Transverse colon (tissue), 4 donors: ENCODE results near the gene GADL1.

Source experiments
- EP300 ChIP-seq: sonication (generic); formaldehyde crosslinking; IDR thresholded peaks from one replicate; pipeline ENCODE4 v1.6.1; 2017; ENCODE audit warnings: antibody characterized with exemption, low read depth
- POLR2A ChIP-seq: fragments of 450-650 bp; IDR thresholded peaks from one replicate; pipeline ENCODE4 v1.6.1; 2016; ENCODE audit warnings: antibody characterized with exemption, mild to moderate bottlenecking, moderate library complexity
- POLR2AphosphoS5 ChIP-seq, 3 donors: sonication (generic); formaldehyde crosslinking; IDR thresholded peaks; one replicate each; pipeline ENCODE4 v1.6.1; 2016; ENCODE audit warnings: antibody characterized with exemption in 3 of 3
- TF ChIP-seq, protein P1 (sequence below), 5 experiments: fragments of 200-600 bp in 3 of 5; fragments of 450-650 bp in 2 of 5; sonication (generic) in 3 of 5; IDR thresholded peaks; 1 replicate in 2 of 5; 2 replicates in 3 of 5; pipeline ENCODE4 v1.5.1; 2016 to 2017; ENCODE audit warnings: antibody characterized with exemption in 5 of 5, inconsistent platforms in 3 of 5, mild to moderate bottlenecking in 2 of 5, moderate library complexity in 1 of 5

DNA sequence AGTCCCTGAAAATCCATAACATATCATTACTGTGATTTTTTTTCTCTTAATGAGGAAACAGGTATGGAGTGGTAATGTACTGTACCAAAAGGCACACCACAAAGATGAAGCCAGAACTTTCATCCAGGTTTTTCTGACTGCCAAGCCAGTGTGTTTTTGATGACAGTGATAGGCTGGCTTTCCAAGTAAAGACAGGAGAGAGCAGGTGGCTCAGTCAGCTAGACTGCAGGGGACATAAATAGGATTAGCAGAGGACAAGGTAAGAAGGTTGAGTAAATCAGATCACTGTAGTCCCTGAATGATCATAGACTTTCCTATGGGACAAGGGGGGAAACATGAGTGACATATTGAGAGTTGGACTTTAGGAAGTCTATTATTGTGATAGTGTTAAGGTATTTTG, 127.9 kb downstream of the GADL1 start:
- TF ChIP-seq, protein P1, sequence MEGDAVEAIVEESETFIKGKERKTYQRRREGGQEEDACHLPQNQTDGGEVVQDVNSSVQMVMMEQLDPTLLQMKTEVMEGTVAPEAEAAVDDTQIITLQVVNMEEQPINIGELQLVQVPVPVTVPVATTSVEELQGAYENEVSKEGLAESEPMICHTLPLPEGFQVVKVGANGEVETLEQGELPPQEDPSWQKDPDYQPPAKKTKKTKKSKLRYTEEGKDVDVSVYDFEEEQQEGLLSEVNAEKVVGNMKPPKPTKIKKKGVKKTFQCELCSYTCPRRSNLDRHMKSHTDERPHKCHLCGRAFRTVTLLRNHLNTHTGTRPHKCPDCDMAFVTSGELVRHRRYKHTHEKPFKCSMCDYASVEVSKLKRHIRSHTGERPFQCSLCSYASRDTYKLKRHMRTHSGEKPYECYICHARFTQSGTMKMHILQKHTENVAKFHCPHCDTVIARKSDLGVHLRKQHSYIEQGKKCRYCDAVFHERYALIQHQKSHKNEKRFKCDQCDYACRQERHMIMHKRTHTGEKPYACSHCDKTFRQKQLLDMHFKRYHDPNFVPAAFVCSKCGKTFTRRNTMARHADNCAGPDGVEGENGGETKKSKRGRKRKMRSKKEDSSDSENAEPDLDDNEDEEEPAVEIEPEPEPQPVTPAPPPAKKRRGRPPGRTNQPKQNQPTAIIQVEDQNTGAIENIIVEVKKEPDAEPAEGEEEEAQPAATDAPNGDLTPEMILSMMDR (IDR thresholded peaks at IDR 0.05), result no peak
- TF ChIP-seq POLR2A (no peak), POLR2AphosphoS5 (IDR thresholded peaks at IDR 0.05) (no peak), EP300 (no peak)
